CD14-positive monocyte (primary cell): ENCODE data around the gene APH1B. TPM values are rescaled to one million over a fixed set of nuclear protein-coding genes. Genes with fewer than 3 reads are reported as not detected.

Experiments used
- DNase-seq, 3 donors: peaks; one replicate each; pipeline ENCODE4 v3.0.0-alpha.2; 2011 to 2022
- H2AFZ ChIP-seq: 2 replicates; pipeline ENCODE4 v1.6.0; 2012; ENCODE audit warnings: mild to moderate bottlenecking, low read depth, low read length, inconsistent platforms; ENCODE audit not compliant: insufficient read depth, poor library complexity, severe bottlenecking
- H3K27ac ChIP-seq, 2 donors: 1 replicate in 1 of 2; 2 replicates in 1 of 2; pipeline ENCODE4 v1.5.1; 2012 to 2013; ENCODE audit warnings: low read length in 2 of 2, control low read depth in 1 of 2, inconsistent platforms in 1 of 2, low read depth in 1 of 2, mild to moderate bottlenecking in 1 of 2
- H3K27me3 ChIP-seq, 2 donors: one replicate each; pipeline versions ENCODE4 v1.6.0 to v1.6.1; 2011 to 2013; ENCODE audit warnings: low read length in 2 of 2; ENCODE audit not compliant: control insufficient read depth in 2 of 2, insufficient read depth in 2 of 2
- H3K36me3 ChIP-seq, 2 donors: replicated peaks in 1 of 2; 1 replicate in 1 of 2; 2 replicates in 1 of 2; pipeline versions ENCODE4 v1.5.1 to v1.6.1; 2012 to 2013; ENCODE audit warnings: low read length in 2 of 2, control low read depth in 1 of 2, inconsistent platforms in 1 of 2, mild to moderate bottlenecking in 1 of 2; ENCODE audit not compliant: insufficient read depth in 2 of 2, control insufficient read depth in 1 of 2
- H3K4me1 ChIP-seq, 2 donors: 1 replicate in 1 of 2; 2 replicates in 1 of 2; pipeline versions ENCODE4 v1.5.1 to v1.6.1; 2012 to 2013; ENCODE audit warnings: low read length in 2 of 2, control low read depth in 1 of 2, inconsistent platforms in 1 of 2, mild to moderate bottlenecking in 1 of 2, moderate library complexity in 1 of 2; ENCODE audit not compliant: insufficient read depth in 2 of 2, control insufficient read depth in 1 of 2
- H3K4me2 ChIP-seq: replicated peaks from 2 replicates; pipeline ENCODE3; 2012; ENCODE audit warnings: low read length, moderate library complexity, mild to moderate bottlenecking; ENCODE audit not compliant: poor library complexity, severe bottlenecking; ENCODE audit errors: extremely low read depth
- H3K4me3 ChIP-seq, 3 experiments: fragments of 200-600 bp in 1 of 3; sonication (generic) in 1 of 3; replicated peaks in 1 of 3; 1 replicate in 2 of 3; 2 replicates in 1 of 3; pipeline ENCODE4 v1.5.1; 2011 to 2013; ENCODE audit warnings: low read length in 3 of 3, mild to moderate bottlenecking in 3 of 3, control low read depth in 2 of 3, low read depth in 2 of 3, inconsistent platforms in 1 of 3, moderate library complexity in 1 of 3
- H3K79me2 ChIP-seq: 2 replicates; pipeline ENCODE4 v1.6.0; 2012; ENCODE audit warnings: mild to moderate bottlenecking, control low read depth, inconsistent platforms, low read length, moderate library complexity; ENCODE audit not compliant: insufficient read depth
- H3K9ac ChIP-seq: 2 replicates; pipeline ENCODE4 v1.6.0; 2017; ENCODE audit warnings: low read length, mild to moderate bottlenecking; ENCODE audit not compliant: insufficient read depth, poor library complexity, severe bottlenecking
- H3K9me3 ChIP-seq, 2 donors: replicated peaks in 1 of 2; 1 replicate in 1 of 2; 2 replicates in 1 of 2; pipeline versions ENCODE4 v1.5.1 to v1.6.1; 2012 to 2013; ENCODE audit warnings: low read length in 2 of 2, control low read depth in 1 of 2; ENCODE audit not compliant: control insufficient read depth in 1 of 2, insufficient read depth in 1 of 2
- H4K20me1 ChIP-seq: 2 replicates; pipeline ENCODE4 v1.6.0; 2012; ENCODE audit warnings: mild to moderate bottlenecking, low read length, control low read depth, moderate library complexity; ENCODE audit not compliant: insufficient read depth
- H3K27ac Mint-ChIP-seq, 7 donors: one replicate each; pipeline ENCODE4 v1.8.0; 2020; ENCODE audit warnings: mild to moderate bottlenecking in 7 of 7, mixed read lengths in 7 of 7, moderate library complexity in 6 of 7, inconsistent platforms in 2 of 7
- H3K27me3 Mint-ChIP-seq, 3 donors: one replicate each; pipeline ENCODE4 v1.8.0; 2021 to 2022; ENCODE audit warnings: low read depth in 3 of 3, mild to moderate bottlenecking in 3 of 3, mixed read lengths in 3 of 3, moderate library complexity in 3 of 3, inconsistent platforms in 1 of 3
- H3K36me3 Mint-ChIP-seq, 2 donors: one replicate each; pipeline ENCODE4 v1.8.0; 2020; ENCODE audit warnings: mixed read lengths in 2 of 2, inconsistent platforms in 1 of 2, mild to moderate bottlenecking in 1 of 2
- H3K4me1 Mint-ChIP-seq: one replicate; pipeline ENCODE4 v1.8.0; 2020; ENCODE audit warnings: mild to moderate bottlenecking, mixed read lengths
- H3K4me3 Mint-ChIP-seq, 2 donors: one replicate each; pipeline ENCODE4 v1.8.0; 2020; ENCODE audit warnings: mild to moderate bottlenecking in 2 of 2, mixed read lengths in 2 of 2, moderate library complexity in 1 of 2
- H3K9me3 Mint-ChIP-seq, 7 donors: one replicate each; pipeline ENCODE4 v1.8.0; 2020 to 2022; ENCODE audit warnings: mixed read lengths in 7 of 7, mild to moderate bottlenecking in 6 of 7, moderate library complexity in 6 of 7, inconsistent platforms in 2 of 7
- WGBS: methylation state at CpG from one replicate; pipeline ENCODE4 v1.1.5; 2013; ENCODE audit warnings: missing lambda C conversion rate; ENCODE audit not compliant: insufficient coverage; 5-methylcytosine and 5-hydroxymethylcytosine counted together
- intact Hi-C, 2 donors: fragments of 100-400 bp; cut with micrococcal nuclease; formaldehyde crosslinking; loops; one replicate each; pipeline versions ENCODE4 v1.15.0 to v1.15.1; 2023
- polyA plus RNA-seq, 3 donors: library from polyadenylated mRNA; depleted of rRNA in 1 of 3; unstranded in 2 of 3; stranded (reverse) in 1 of 3; fragments of 300-500 nt in 2 of 3; fragments of >200 nt in 1 of 3; fragmentation: Illumina TruSeq in 2 of 3; gene quantifications; 1 replicate in 2 of 3; 2 replicates in 1 of 3; pipeline ENCODE4 v1.2.3, GENCODE V29; 2012 to 2021
- TF ChIP-seq, protein P1 (sequence below): fragments of 200-600 bp; IDR thresholded peaks from one replicate; pipeline ENCODE4 v1.8.0; 2022; ENCODE audit warnings: antibody characterized with exemption, mild to moderate bottlenecking

The APH1B gene
- polyA plus RNA-seq, 3 donors = 13.6 to 57.1 (median 54.8) TPM

DNA sequence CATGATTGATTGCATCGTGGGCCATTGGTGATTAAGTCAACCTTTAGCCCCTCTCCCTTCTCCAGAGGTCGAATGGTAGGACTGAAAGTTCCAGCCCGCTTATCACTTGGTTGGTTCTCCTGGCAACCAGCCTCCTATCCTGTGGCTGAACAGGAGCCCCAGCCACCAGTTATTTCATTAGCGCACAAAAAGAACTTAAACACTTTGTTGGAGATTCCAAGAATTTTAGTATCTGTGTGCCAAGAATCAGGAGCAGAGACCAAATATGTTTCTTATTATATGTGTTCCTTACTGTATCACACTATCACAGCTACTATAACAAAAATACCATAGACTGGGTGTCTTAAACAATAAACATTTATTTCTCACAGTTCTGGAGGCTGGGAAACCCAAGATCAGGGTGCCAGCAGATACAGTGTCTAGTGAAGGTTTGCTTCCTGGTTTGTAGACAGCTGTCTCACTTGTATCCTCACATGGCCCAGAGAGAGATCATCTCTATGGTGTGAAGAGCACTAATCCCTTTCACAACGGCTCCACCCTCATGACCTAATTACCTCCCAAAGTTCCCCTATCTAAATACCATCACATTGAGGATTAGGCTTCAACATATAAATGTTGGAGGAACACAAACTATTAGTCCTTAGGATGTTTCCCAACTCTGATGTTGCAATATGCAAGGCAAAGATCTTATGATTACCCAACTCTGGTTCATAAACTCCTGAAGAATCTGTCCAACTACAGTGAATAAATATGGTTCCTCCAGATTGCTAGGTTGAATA lies 30.5 kb upstream of the APH1B start:
- DNase-seq = peak; percentile 93 to 99 (median 99)
- Mint-ChIP-seq H3K4me1 (peaks cover 40% of the 10 kb centered on the region), H3K27ac (peak overlapping the region; percentile 89 to 97 (median 96)), H3K4me3 (peak overlapping the region; percentile 1 to 53), H3K27me3 (no peaks in the 10 kb centered on the region), H3K36me3 (peaks cover 57 to 71% of the 10 kb centered on the region in 2 donors), H3K9me3 (peaks cover 0 to 16% (median 3%) of the 10 kb centered on the region in 7 donors)
- Histone ChIP-seq H3K4me3 (peak overlapping the region in 1 of 3 experiments; percentile 33), H3K9ac (no peak overlapping the region), H3K27ac (peak overlapping the region; percentile 81 to 82), H3K36me3 (peaks cover 35 to 57% of the 10 kb centered on the region in 2 donors), H3K4me2 (peak overlapping the region; percentile 41), H3K79me2 (peaks cover 84% of the 10 kb centered on the region), H3K27me3 (no peaks in the 10 kb centered on the region), H3K4me1 (peaks cover 27 to 33% of the 10 kb centered on the region in 2 donors), H3K9me3 (peaks cover 4 to 8% of the 10 kb centered on the region in 2 donors), H4K20me1 (peaks cover 47% of the 10 kb centered on the region), H2AFZ (no peak overlapping the region)
- intact Hi-C loops = loop anchor here in 1 of 2 donors (5.0 kb wide), 1 partner anchor 35 kb away; no protein-coding TSS in a partner anchor
- TF ChIP-seq, protein P1, sequence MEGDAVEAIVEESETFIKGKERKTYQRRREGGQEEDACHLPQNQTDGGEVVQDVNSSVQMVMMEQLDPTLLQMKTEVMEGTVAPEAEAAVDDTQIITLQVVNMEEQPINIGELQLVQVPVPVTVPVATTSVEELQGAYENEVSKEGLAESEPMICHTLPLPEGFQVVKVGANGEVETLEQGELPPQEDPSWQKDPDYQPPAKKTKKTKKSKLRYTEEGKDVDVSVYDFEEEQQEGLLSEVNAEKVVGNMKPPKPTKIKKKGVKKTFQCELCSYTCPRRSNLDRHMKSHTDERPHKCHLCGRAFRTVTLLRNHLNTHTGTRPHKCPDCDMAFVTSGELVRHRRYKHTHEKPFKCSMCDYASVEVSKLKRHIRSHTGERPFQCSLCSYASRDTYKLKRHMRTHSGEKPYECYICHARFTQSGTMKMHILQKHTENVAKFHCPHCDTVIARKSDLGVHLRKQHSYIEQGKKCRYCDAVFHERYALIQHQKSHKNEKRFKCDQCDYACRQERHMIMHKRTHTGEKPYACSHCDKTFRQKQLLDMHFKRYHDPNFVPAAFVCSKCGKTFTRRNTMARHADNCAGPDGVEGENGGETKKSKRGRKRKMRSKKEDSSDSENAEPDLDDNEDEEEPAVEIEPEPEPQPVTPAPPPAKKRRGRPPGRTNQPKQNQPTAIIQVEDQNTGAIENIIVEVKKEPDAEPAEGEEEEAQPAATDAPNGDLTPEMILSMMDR = no peak
- WGBS = no CpG with 5 or more reads among the region's 5 CpGs

DNA sequence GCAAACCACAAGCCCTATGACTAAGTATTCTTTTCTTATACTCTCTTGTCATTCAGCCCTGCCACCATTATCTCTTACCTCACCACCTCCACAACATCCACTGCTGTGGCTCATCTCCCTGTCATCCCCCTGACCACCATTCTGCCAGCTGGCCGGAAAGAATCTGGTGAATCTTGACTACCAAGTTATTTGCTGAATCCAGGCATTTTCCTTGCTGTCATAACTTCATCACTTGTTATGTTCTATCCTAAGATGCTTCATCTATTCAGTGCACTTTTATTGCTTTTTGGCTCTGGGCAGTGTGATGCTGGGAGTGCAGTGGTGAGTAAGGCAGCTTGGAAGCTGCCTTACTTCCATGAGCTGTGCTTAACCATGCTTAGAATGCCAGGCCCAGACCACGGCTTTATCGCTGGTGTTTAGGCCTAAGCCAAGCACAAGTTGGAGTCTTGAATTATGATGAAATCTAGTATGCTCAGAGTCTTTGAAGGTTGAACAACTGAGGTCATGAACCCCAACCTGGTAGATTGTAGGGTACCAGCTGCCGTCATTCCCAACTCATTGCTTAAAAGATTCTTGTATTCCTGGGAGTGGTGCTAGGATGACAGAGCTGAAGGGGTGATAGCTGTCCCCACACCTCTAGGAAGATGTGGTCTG lies 27.0 kb upstream of the APH1B start:
- H3K36me3 Mint-ChIP-seq = peaks cover 67 to 70% of the 10 kb centered on the region in 2 donors
- intact Hi-C loops = no loop called here
- H3K4me3 Mint-ChIP-seq = no peak overlapping the region

More for the DNA sequence above, 27.0 kb upstream of the APH1B start:
- Histone ChIP-seq H3K27ac (peak overlapping the region in 1 of 2 donors; percentile 47), H3K9me3 (no peaks in the 10 kb centered on the region), H2AFZ (no peak overlapping the region), H4K20me1 (peaks cover 54% of the 10 kb centered on the region), H3K9ac (no peak overlapping the region), H3K27me3 (no peaks in the 10 kb centered on the region), H3K36me3 (peaks cover 49 to 74% of the 10 kb centered on the region in 2 donors), H3K4me3 (no peak overlapping the region), H3K4me2 (no peak overlapping the region), H3K79me2 (peaks cover 63% of the 10 kb centered on the region), H3K4me1 (peaks cover 26 to 27% of the 10 kb centered on the region in 2 donors)
- Mint-ChIP-seq H3K9me3 (peaks cover 0 to 8% (median 2%) of the 10 kb centered on the region in 7 donors), H3K27ac (peak overlapping the region in 2 of 7 donors; percentile 64 to 82), H3K27me3 (no peaks in the 10 kb centered on the region), H3K4me1 (peaks cover 27% of the 10 kb centered on the region)
- TF ChIP-seq, protein P1 = no peak
- 90% methylated on average over 2 of the region's 4 CpGs for WGBS
- DNase-seq = peak in 1 of 3 donors; percentile 17
